ENCODE measurements around the gene NTN5. TPM values are rescaled to one million over a fixed set of nuclear protein-coding genes. Genes with fewer than 3 reads are reported as not detected.
A peak's percentile ranks its signal among the peaks of the same experiment; 100 is the strongest.
"Not testable (repeated sequence)": the region's sequence is repeated elsewhere in the genome, so short reads cannot be mapped to it uniquely, and the experiment has no call there.

Gene NTN5
- total RNA-seq, 1 donor from 2014 or later: not detected

DNA sequence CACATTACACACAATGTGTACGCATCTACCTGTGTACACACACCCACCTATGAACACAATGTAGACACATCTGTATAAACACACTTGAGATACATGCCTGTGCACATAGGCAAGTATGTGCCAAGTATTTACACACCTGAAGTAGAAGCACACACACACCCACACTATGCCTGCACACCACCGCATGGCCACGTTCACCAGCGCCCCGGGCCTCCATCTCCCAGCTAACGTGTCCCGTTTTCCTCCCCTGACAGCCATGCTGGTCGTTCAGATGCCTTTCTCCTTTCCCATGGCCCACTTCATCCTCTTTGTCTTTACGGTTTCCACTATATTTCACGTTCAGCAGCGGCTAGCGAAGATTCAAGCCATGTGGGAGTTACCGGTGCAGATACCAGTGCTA is 29.9 kb upstream of the NTN5 start:
- DNase-seq (ENCODE audit: low spot score in 2 of 2) (no peak), FAIRE-seq (no peak)

DNA sequence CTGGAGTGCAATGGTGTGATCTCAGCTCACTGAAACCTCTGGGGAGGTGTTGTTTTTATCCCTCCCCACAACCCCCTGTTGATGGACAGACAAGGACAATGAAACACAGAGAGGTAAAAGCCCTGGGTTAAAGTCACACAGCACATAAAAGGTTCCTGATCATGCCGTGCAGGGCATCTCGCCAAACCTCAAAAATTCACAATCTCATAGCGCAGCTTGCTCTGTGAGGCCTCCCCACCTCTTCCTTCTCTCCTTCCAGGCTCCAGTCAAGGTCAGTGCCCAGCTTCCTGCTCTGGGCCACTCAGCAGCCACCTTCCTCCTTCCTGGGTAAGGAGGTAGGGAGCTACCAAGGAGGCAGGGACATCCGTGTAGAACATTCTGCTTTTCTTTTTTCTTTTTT is 25.2 kb upstream of the NTN5 start:
- no peak for FAIRE-seq
- DNase-seq (ENCODE audit: low spot score in 2 of 2): no peak

DNA sequence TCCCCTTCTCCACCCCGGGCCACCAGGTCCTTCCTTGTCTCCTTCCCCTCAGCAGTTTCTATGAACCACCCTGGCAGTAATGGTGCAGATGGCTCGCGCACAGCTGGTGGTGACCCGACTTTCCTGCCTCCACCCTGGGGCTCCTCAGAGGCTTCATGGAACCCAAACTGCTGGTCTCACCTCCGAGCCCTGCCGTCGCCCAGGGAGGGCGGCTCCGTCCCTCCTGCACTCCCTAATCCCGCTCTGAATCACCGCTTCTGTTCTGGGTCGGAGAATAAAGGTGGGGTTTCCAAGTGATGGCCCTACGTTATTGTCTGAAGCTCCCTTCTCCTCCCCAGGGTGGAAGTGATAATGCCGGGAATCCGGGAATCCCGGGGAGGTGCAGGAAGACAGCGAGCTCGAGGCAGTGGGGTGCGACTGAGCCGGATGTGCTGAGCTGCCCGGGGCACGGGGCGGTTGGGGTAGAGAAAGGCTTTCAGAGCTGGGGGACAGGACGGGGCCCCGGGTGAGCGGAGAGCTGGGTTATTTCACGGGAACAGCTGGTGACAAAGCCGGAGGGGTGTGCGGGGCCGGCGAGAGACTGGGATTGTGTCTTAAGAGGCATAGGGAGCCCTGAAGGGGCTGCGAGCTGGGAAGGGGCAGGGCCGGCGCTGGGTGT is 23.7 kb upstream of the NTN5 start:
- DNase-seq (ENCODE audit: low spot score in 2 of 2): no peak
- no peak for FAIRE-seq

DNA sequence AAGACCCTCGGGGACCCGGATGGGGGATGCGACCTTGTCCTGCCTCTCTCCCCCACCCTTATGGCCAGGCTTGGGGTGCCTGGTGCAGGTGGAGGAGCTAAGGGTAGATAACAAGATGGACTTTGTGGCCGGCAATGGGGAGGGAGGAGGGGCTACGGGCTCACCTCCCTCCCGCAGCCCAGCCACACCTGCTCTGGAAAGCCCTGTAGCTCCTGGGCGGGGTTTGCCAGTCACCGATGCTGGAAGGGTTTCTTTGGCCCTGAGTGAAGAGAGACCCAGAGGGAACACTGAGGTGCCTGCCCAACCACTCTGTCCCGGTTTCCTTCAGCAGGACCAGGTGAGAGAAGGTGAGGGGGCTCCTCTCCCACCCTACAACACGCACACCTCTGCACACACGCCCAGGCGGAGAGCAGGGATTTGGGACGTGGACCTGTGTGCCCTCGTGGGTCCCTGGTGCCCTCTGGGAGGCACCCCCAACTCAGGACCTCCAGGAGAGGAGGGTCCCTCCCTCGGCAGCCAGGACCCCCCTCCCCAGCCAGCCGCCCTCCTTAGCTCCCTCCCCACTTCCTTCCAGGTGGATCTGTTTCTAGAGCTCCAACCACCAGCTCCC is 23.0 kb upstream of the NTN5 start, which contains the start of gene FUT2:
Gene FUT2 (plus strand): TSS at position 229 of the 610 bp plus-strand sequence. CDS start 6,986 bp downstream, outside the sequence.
- FAIRE-seq: no peak
- no peak for DNase-seq (ENCODE audit: low spot score in 2 of 2)

DNA sequence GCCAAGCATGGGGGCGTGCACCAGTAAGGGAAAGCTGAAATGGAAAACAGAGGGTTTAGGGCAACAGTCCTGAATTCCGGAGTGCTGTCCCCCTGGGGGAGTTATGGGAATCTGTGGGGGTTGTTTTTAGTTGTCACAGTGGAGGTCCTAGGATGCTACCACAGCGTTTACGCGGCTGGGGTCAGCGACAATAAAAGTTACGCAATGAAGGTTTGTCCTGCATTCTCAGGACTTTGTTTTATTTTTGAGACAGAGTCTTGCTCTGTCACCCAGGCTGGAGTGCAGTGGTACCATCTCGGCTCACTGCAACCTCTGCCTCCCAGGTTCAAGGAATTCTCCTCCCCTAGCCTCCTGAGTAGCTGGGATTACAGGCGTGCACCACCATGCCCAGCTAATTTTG is 20.8 kb upstream of the NTN5 start:
- not testable (repeated sequence) for FAIRE-seq; DNase-seq (ENCODE audit: low spot score in 2 of 2)

DNA sequence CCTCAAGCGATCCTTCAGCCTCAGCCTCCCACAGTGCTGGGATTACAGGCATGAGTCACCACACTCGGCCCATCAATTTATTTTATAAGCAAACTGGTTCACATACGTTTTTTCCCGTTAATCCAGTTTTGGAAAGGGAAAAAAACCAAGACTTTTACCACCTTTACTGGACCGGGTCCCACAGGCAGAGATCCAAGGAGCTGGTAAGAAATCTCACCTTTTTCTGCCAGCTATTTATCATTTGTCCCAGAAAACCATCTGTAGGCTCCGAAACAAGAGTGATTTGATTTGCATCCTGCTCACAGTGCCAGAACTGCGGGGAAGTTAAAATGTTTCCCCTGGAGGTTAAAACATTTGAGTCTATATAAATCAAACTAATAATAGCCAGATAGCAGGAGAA is 16.6 kb upstream of the NTN5 start:
- DNase-seq (ENCODE audit: low spot score in 2 of 2) (no peak), FAIRE-seq (no peak)

DNA sequence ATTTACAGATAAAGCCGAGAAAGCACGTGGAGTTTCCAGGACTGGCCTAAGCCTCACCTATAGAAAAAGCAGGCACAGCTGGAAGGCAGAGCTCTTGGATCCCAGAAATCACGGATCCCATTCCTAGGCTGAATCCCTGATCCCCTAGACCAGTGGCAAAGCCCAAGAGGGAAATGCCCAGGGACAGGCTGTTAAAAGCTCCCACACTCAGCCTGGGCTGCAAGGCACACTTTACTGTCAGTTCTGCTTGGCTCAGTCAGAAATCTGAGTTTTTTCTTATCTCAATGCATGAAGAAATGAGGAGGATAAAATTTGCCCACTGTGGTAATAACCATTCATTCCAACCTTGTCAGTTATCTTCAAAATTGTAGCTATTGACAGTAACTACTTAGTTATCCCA is 15.0 kb upstream of the NTN5 start:
- FAIRE-seq (no peak), DNase-seq (ENCODE audit: low spot score in 2 of 2) (no peak)

DNA sequence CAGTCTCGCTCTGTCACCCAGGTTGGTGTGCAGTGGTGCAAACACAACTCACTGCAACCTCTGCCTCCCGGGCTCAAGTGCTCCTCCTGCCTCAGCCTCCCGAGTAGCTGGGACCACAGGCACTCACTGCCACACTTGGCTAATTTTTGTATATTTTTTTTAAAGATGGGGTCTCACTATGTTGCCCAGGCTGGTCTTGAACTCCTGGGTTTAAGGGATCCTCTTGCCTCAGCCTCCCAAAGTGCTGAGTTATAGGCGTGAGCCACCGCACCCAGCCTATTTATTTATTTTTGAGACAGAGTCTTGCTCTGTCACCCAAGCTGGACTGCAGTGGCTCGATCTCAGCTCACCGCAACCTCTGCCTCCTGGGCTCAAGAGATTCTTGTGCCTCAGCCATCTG is 13.8 kb upstream of the NTN5 start:
- FAIRE-seq; DNase-seq (ENCODE audit: low spot score in 2 of 2): not testable (repeated sequence)

DNA sequence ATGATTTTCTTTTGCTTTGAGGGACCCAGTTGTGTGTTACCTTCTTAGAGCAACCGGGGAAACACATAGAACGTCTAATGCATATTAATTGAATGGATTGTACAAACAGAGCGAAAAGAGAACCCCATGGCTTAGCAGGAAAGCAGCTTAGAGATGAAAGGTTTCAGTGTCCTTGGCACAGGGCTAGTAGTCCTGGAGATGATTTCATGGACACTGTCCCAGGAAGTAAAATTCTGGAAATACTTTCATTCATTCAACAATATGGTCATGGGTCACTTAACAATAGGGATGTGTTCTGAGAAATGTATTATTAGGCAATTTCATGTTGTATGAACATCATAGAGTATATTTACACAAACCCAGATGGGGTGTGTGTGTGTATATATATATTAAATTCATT is 13.3 kb upstream of the NTN5 start:
- DNase-seq (ENCODE audit: low spot score in 2 of 2) (no peak), FAIRE-seq (no peak)

DNA sequence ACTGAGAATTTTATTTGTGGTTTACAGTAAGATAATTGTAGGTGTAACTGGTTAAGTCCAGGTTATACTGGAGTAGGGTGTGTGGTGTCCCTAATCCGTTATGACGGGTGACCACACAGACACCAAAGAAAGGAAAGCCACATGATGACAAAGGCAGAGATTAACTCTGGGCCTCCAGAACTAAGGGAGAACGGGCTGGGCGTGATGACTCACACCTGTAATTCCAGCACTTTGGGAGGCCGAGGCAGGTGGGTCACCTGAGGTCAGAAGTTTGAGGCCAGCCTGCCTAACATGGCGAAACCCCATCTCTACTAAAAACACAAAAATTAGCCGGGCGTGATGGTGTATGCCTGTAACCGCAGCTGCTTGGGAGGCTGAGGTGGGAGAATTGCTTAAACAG is 12.8 kb upstream of the NTN5 start:
- DNase-seq (ENCODE audit: low spot score in 2 of 2) (no peak), FAIRE-seq (no peak)

DNA sequence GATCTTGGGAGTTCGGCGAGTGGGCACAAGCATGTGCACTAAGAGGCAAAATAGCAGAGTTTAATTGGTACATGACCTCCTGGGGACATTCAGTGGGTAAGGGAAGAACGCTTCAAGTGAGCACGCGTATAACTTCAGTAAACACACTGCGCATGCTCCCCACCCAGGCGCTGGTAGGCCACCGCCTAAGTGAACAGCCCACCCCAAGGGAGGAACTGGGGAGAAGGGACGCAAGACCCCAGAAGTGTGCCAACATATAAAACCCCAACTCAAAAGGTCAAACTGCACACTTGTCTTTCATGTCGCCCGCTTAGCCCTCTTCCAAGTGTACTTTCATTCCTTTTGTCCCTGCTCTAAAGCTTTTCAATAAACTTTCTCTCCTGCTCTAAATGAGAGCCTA is 10.5 kb upstream of the NTN5 start:
- peak in 1 of 2 donors; percentile 69 for DNase-seq (ENCODE audit: low spot score in 2 of 2)
- FAIRE-seq: no peak

DNA sequence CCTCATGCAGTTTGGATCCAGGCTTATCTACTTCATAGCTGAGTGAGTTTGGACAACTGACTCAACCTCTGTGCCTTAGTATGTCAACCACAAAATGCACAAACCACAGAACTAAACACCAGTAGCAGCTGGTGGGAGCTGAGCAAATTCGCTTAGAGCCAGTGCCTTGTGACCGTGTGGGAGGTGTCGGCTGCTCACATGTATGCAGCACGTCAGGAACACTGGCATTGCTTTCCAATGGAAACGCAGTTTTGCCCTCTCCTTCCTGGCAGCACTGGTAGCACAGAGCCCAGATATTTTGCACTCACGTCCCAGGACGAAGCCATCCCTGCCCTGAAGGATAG is 8.3 kb upstream of the NTN5 start:
- FAIRE-seq (no peak), DNase-seq (ENCODE audit: low spot score in 2 of 2) (no peak)

DNA sequence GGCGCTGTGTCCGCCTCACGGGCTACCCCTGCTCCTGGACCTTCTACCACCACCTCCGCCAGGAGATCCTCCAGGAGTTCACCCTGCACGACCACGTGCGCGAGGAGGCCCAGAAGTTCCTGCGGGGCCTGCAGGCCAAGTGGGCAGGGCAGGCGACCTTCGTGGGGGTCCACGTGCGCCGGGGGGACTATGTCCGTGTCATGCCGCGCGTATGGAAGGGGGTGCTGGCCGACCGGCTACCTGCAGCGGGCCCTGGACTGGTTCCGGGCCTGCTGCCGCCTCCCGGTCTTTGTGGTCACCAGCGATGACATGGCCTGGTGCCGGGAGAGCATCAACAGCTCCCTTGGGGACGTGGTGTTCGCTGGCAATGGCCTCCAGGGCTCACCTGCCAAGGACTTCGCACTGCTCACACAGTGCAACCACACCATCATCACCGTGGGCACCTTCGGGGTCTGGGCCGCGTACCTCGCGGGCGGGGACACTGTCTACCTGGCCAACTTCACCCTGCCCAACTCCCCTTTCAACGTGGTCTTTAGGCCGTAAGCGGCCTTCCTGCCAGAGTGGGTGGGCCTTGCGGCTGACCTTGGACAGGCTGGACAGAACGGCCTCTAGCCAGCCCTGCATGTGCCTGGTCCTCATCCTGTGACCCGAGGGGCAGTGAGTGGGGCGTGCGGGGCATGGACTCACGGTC is 7.8 kb upstream of the NTN5 start:
- DNase-seq (ENCODE audit: low spot score in 2 of 2) (no peak), FAIRE-seq (no peak)

DNA sequence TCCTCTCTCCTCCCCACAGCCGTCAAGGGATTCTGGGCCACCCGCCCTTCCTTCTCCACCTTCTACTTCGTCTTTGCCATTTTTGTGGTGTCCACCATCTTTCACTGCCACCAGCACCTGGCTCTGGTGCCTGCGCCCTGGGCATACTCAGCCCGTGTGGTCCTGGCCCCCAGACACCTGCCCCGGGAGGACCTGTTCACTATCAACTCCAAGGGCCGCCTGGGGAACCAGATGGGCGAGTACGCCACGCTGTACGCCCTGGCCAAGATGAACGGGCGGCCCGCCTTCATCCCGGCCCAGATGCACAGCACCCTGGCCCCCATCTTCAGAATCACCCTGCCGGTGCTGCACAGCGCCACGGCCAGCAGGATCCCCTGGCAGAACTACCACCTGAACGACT is 7.2 kb upstream of the NTN5 start:
- FAIRE-seq; DNase-seq (ENCODE audit: low spot score in 2 of 2): not testable (repeated sequence)

DNA sequence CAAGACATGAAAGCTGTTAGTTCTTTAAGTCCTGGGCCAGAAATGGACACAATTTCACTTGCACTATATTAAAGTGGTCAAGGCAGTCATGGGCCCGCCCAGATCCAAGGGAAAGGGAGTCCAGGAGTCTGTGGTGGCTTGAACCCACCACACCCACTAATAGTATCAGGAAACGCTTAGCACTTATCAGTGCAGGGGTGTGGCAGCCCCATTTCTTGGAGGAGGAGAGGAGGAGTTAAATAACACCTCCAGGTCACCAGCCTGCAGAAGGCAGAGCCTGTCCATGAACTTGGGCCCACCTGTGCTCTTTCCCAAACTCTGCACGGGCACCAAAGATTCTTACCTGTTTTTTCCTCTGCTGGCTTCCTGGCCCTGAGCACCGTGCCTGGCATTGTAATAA is 5.4 kb upstream of the NTN5 start:
- FAIRE-seq: no peak

DNA sequence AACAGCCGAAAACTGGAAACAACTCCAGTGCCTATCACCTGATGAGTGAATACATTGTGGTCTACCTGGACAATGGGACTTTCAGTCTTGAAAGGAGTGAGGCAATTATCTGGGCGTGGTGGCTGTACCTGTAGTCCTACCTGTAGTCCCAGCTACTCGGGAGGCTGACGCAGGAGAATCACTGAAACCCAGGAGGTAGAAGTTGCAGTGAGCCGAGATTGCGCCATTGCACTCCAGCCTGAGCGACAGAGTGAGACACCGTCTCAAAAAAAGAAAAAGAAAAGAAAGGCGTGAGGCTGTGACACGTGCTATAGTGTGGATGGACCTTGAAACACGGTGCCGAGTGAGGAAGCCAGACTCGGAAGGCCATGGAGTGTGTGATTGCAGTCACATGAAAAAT is 4.1 kb upstream of the NTN5 start:
- FAIRE-seq (no peak), DNase-seq (ENCODE audit: low spot score in 2 of 2) (no peak)

More for the DNA sequence above, 5.4 kb upstream of the NTN5 start:
- no peak for DNase-seq (ENCODE audit: low spot score in 2 of 2)

DNA sequence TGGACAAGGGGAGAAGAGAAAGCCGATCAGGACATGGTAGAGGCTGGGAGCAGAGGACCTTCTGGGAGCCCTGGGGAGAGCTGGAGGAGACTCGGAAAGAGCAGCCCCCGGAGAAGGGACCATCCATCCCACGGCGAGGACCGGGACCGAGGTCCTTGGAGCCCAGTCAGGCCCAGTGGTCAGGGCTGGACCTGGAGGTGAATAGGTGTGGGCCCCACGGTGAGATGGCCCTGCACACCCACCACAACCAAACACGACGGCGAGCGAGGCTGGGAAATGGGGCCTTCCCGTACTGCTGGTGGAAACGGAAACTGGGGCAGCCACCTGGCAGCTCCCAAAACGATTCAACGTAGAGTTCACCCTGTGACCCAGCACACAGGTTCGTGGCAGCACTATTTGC is 3.7 kb upstream of the NTN5 start:
- DNase-seq (ENCODE audit: low spot score in 2 of 2): no peak
- FAIRE-seq: no peak

DNA sequence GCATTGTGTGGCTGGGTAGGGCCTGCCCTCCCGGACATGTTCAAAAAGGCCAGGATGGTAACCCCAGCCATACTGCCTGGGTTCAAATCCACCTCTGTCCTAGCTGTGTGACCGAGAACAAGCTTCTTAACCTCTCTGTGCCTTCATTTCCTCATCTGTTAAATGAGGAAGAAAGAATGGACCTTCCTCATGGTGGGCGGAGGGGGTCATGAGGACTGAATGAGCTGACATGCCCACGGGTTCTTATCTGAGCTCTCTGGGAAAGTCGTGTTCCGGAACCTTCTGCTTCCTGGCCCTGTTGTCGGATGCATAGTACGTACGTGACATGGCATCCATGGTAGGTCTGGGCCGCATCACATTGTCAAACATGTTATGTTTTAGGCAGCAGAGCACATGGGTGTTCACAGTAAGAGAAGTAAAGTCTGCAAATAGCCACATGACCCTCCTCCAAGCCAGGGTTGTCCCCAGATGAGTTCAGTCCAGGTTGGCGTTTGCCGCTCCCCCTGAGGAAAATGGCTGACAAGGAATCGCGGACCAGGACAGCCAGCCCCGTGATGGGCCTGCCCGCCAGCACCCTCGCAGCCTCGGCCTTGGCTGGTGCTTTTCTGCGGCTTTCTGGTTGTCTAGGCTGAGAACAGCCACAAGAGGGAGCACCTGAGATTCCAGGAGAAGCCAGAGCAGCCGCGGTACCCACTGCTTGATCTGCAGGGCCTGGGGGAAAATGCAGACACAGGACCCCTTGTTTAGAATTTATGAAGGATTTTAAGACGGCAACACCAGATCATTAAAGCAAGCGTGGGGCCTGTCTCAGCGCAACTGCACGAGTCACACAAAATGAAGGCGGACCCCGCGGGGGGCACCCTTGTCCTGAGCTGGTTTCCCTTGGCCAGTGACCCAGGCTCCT is 2.4 kb upstream of the NTN5 start:
- DNase-seq (ENCODE audit: low spot score in 2 of 2) (peak; percentile 91 to 98), FAIRE-seq (no peak)

DNA sequence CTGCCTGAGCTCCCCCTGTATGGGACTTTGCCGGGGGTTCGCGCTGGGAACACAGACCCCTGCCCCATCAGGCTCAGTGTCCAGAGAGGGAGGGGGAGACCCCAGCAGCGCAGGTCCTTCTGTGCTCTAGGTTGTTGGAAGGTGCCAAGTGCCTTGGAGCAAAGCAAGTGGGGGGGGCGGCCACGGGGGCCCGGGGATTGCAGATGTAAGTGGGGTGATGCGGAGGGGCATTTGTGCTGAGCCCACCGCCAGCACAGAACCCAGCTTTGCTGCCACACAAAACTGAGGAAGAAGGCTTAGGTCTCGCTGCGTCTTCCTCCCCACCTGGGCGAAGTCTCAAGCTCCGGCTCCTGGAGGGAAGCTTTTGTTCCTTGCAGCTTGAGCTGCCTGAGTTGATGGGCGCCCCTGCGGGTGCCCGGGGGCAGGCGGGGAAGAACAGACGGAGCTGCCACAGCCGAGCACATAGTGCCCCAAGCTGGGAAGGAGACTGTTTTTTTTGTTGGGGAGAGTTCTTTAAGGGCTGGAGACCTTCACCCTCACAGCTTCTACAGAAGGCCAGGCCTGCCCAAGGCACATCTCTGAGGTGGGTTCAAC is 1.5 kb upstream of the NTN5 start:
- FAIRE-seq (no peak), DNase-seq (ENCODE audit: low spot score in 2 of 2) (peak in 1 of 2 donors; percentile 34)

DNA sequence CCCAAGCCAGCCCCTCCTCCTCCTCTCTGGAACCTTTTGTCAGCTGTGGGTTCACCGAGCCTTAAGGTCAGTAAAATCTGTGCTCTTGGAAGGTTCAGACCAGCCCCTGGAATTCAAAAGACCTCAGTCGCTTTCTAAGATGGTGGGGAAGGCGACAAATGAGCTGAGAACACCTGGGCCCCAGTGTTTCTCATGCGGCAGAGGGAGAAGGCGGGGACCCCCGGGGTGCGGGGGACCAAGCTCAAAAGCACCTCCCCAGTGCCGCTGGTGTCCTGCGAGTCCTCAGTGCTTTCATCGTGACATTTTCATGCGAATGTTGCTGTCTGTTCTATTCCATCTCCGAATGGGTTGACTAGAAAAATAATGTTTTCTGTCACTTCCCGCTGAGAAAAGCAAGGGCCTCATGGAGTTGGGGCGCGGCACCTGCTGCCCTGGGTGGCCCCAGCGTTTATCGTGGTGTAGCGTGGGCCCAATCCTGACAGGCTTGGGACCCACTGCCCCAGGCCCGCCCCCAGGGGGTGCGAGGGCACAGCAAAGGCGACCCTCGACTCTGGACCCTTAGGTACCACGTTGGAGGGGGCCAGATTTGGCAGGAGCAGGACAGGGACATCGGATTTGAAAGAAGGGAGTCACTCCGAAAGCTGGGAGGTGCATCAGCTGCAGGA is 751 bp upstream of the NTN5 start:
- DNase-seq (ENCODE audit: low spot score in 2 of 2): peak in 1 of 2 donors; percentile 24
- no peak for FAIRE-seq
